NCI-H2107 (cell line): ENCODE data around the gene CAV3.

Experiments
- DNase-seq: peaks from one replicate; lab custom pipeline; 2025; lab: John Stamatoyannopoulos, UW

Gene CAV3

GRCh38 chr3:8736436-8736835, 2.8 kb downstream of the CAV3 start:
- no peak for DNase-seq

- no peak for DNase-seq
Measured at GRCh38 chr3:8737301-8737700, 3.7 kb downstream of the CAV3 start.

DNA sequence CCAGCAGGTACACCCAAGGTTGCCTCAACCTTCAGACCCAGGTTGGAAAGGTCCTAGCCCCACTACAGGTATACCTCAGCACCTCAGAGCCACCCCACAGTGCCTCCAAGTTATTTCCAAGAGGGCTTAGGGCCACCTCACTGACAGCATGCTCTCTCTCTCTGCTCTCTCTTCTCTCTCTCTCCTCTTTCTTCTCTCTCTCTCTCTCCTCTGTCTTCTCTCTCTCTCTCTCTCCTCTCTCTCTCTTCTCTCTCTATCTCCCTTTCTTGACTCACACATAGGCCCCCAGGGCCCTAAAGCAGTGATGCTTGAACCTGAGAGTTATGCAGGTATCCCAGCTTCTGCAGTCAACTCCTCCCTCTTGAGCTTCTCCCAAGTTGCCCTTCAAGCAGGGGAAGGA, 4.2 kb downstream of the CAV3 start:
- DNase-seq: no peak

GRCh38 chr3:8738639-8739038, 5.0 kb downstream of the CAV3 start:
- DNase-seq: no peak

DNA sequence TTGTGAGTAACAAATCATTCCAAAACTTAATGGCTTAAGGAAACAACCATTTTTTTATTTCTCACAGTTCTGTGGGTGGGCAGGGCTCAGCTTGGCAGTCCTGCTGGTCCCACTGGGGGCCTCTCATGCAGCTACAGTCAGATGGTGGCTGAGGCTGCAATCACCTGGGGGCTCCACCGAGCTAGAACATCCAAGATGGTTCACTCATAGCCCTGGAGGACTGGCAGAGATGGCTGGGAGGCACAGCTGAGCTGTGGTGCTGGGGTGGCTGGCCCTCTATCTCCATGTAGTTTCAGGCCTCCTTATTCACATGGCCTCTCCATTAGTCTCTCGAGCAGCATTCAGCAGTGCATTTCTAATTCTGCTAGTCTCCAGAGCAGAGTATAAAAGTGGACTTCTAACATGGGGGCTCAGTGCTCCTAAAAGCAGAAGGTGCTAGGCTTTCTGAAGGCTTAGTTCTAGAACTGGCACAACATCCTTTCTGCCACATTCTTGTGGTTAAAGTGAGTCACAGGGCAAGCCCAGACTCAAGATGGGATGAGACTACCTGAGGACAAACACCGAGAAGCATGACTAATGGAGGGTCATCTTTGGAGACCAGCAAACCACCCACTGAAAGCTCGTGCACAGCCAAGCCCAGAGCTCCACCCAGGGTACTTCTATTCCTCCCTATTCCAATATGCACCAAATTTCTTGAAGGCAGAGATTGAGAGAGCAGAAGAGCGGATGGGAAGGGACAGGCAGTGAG, 6.3 kb downstream of the CAV3 start:
- DNase-seq: no peak

DNA sequence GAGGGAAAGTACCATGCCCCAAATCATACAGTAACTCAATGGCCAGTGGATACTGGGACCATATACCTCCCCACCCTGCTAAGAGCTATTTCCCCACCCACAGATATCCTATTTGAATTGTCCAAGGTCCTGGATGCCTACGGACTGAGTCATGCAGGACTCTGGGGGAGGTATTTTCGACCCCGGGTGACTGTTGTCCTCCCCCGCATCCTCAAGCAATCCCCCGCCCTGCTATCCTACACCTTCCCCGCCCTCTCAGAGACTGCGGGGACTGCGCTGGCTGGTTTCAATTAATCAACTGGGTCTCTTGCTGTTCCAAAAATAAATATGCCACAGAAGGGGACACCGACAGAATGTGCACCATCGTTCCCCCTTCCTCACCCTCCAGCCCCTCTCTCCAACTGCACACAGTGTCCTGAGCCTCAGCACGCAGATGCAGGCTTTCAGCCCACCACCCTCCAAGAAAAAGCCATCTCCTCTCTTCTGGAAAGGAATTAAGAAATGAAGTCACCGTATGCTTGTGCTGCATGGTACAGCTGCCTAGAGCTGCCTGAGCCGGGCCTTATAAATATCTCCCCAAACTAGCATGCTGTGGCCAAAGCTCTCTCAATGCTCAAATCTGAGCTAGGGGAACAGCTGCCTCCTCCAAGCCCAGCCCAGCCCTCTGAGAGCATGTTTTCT, 8.1 kb downstream of the CAV3 start:
- DNase-seq: no peak

GRCh38 chr3:8743021-8743601, 9.5 kb downstream of the CAV3 start:
- DNase-seq: no peak

DNA sequence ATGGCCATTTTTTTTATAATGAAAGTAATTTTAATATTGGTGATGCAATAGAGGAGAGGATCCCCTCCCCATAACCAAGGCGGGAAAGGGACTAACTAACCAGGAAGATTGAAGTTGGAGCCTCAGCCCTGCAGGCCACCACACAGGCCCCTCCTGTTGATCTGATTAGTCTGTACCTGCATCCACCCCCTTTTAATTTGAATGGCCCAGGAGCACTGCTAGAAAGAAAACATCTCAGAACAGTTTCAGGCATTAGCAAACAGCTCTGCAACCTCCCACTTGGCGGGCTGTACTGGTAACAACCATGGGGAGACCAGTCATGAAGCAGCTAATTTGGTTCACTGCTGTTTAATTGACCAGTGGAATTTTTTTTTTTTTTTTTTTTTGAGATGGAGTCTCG, 10.3 kb downstream of the CAV3 start:
- DNase-seq: no peak

GRCh38 chr3:8745619-8746370, 12.2 kb downstream of the CAV3 start:
- DNase-seq: no peak

DNA sequence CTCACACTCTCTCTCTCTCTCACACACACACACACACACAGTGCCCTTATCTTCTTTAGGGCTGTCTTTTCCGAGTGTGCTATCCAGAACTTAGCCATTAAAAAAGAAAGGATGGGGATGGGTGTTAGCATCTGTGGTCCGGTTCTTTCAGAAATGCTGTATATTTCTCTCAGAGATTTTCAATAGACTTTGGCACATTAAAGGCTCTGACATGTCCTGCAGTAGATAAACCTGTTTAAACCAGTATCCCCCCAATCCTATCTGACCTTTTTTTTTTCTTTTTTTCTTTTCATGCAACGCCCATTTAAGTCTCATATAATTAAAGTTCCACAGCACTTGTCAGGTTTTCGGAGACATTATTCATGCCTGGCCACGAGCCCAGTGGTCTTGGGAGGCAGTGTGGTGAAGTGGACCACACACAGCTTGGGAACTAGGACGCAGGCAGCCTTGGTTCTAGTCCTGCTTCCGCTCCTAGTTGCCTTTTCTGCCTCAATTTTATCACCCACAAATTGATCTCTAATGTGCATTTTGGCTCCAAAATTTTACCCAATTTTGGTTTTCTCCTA, 13.3 kb downstream of the CAV3 start:
- no peak for DNase-seq

- DNase-seq: no peak
Measured at GRCh38 chr3:8749316-8749715, 15.7 kb downstream of the CAV3 start.

- DNase-seq: no peak
Measured at GRCh38 chr3:8752832-8753231, 19.2 kb downstream of the CAV3 start.

GRCh38 chr3:8755097-8755496, 21.5 kb downstream of the CAV3 start:
- DNase-seq: no peak

DNA sequence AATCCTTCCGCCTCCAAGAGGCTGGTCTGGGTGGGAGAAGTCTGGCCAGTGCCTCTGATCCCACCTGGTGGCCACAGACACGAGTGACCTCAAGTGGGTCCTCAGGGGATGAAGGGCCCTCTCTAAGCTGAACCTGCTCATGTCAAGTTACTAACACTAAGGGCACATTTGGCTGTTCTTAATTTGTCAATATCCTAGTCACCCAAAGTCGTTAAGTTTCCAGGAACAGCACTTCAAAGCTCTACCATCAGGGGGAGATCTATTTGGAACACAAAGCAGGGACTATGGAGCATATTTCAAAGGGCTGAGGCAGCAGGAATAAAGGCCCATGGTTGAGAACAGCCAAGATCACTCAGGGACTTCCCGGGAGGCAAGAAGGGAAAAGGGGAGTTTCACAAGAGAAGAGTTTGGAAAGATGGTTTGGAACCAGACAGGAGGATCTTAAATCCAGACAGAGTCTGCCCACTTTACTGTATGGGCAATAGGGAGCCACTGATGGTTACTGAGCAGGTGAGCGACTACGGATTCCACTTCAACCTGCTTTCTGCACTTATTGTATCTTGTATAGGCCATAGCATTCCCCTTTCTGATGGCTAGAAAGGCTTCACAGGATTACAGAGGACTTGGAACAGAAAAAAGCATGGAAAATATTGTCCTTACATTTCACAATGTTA, 22.1 kb downstream of the CAV3 start:
- no peak for DNase-seq

DNA sequence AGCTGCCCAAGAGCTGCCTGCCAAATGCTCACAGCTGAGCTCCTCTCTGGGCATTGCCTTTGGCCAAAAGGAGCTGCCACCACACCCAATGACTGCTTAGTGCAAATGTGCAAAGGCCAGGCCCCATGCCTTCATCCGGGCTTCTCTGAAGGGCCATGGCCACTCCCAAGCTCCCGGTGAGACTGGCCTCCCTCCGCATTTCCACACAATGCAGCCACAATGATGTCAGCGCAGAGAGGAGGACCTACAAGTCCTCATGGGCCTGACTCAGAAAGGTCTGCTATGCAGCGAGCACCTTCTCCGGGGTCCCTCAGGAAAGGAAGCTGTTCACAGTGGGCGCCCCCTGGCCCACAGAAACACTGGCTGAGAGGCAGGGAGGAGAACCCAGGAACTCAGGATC, 23.1 kb downstream of the CAV3 start:
- no peak for DNase-seq

GRCh38 chr3:8757551-8758518, 24.2 kb downstream of the CAV3 start:
- no peak for DNase-seq

- no peak for DNase-seq
Measured at GRCh38 chr3:8759038-8759707, 25.6 kb downstream of the CAV3 start.

- no peak for DNase-seq
Measured at GRCh38 chr3:8760091-8760490, 26.5 kb downstream of the CAV3 start.

- no peak for DNase-seq
Measured at GRCh38 chr3:8760506-8760905, 26.9 kb downstream of the CAV3 start.

GRCh38 chr3:8761866-8762265, 28.3 kb downstream of the CAV3 start:
- DNase-seq: no peak
